Raji (cell line): Measurements from ENCODE around the gene SLC25A6.

Experiments used
- POLR2A ChIP-seq: IDR thresholded peaks from 2 replicates; pipeline ENCODE4 v1.6.1; 2011; ENCODE audit warnings: low read depth, low read length, control low read depth; ENCODE audit not compliant: insufficient read depth

The SLC25A6 gene

DNA sequence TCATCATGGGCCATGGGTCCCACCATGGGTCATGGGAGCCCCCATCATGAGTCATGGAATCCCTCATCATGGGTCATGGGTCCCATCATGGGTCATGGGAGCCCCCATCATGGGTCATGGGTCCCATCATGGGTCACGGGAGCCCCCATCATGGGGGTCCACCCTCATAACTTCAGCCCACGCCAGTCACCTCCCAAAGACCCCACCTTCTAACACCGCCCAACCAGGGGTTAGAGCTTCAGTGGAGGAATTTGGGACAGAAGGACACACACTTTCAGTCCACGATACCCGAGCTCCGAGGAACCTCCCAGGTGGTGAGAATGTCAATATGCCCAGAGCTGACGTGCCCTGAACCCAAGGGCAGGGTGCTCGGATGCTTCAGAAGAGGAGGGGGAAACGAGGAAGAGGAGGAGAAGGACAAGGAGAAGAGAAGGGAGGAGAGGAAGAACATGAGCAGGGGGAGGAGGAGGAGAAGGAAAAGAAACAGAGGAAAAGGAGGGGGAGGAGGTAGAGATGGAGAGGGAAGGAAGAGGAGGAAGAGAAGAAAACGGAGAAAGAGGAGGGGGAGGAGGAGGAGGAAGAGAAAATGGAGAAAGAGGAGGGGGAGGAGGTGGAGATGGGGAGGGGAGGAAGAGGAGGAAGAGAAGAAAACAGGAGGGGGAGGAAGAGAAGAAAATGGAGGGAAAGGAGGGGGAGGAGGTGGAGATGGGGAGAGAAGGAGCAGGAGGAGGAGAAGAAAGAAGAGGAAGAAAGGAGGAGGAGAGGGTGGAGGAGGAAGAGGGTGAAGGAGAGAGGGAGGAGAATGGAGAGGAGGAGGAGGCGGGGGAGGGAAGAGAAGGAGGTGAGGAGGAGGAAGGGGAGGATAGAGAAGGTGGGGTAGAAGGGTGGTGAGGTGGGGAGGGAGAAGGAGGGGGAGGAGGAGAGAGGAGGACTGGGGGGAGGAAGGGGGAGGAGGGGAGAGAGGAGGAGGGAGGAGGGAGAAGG is 37.6 kb downstream of the SLC25A6 start:
- TF ChIP-seq POLR2A: no peak

DNA sequence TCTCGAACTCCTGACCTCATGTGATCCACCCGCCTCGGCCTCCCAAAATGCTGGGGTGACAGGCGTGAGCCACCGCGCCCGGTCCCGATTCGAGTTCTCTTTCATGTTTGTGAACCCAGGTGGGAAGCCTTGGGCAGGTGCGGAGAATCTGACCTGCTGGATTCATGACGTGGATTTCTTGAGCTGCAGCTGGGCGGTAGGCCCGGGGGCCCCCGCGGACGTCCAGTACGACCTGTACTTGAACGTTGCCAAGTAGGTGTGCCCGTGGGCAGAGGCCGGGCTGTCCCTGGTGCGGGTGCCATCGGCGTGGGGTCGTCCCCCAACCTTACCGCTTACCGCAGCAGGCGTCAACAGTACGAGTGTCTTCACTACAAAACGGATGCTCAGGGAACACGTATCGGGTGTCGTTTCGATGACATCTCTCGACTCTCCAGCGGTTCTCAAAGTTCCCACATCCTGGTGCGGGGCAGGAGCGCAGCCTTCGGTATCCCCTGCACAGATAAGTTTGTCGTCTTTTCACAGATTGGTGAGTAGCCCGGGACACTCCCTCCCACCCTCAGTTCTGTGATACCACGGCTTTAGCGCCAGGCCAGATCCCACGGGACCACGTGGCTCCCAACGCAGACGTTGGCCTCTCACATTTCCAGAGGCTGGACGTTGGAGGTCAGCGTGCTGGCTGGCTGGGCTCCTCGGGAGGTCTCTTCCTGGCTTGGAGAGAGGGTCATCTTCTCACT is 39.8 kb downstream of the SLC25A6 start:
- no peak for TF ChIP-seq POLR2A

DNA sequence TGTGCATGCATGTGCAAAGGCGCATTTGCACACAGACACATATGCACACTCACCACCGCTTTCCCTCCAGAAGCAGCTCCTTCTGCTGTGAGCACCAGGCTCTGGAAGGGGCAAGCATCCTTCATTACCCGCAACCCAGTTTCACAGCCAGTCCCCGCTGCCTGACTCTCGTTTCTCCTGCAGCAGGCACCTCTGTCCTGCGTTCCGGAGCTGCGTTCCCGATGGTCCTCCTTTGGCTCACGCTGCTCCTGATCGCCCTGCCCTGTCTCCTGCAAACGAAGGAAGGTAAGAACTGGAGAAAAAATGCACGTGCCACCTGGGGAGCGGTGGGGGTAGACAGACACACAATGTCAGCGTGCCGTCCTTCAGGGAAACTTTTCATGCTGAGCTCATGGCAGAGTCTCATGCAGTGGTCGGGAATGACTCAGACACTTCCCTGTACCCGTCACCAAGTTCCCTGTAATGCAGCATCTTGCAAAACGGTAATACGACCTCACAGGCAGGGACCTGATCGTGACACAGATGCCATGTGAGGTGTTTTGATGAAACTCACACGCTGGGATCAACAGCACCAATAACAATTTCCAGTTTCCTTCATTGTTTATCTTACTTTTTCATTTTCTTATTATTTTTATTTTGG is 50.2 kb downstream of the SLC25A6 start:
- no peak for TF ChIP-seq POLR2A

DNA sequence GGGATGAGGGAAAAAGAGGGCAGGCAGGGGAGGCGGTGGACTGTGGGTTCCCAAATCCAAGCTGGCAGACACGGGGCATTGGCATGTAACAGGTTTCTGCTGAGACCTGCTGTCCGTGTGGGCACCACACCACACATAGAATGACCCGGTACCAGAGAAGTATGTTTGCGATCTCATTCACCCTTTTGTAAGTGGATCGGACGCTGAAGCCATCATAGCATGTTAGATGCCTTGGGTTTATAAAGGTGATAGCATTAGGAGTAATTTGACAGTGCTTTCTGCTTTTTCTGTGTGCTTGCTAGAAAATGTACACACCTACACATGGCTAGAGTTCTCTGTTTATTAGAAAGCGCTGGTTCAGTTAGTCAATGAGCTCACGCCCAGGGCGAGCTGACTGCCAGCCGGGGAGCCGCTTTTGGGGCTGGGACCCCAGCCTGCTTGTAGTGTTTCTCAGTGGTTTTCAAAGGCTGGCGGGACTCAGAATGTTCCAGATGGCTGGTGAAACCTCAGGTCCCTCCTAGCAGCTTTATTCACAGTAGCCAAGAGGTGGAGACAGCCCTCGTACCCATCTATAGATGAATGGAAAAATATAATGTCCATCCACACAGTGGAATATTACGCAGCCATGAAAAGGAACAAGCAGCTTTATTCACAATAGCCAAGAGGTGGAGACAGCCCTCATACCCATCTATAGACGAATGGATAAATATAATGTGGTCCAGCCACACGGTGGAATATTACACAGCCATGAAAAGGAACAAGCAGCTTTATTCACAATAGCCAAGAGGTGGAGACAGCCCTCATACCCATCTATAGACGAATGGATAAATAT is 54.7 kb downstream of the SLC25A6 start:
- no peak for TF ChIP-seq POLR2A

DNA sequence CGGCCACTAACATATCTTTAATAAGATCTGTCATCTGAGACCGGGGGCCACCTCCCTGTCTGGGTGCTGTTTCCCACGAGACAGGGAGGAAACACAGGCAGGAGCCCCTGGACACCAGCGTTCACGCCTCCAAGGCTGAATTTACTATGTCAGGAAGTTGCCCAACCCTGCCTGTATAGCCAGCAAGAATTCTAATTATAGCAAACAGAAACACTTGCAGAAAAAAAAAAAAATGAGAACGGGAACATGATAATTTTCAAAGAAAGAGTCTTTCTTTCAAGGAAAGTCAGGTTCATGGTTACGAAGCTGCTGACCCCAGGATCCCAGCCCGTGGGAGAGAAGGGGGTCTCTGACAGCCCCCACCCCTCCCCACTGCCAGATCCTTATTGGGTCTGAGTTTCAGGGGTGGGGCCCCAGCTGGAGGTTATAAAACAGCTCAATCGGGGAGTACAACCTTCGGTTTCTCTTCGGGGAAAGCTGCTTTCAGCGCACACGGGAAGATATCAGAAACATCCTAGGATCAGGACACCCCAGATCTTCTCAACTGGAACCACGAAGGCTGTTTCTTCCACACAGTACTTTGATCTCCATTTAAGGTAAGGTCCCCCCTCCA is 55.5 kb downstream of the SLC25A6 start, which contains the start of gene IL3RA:
IL3RA (plus strand) TSS at position 455 of the 613 bp plus-strand sequence. CDS start 4,981 bp downstream, outside the sequence.
- no peak for TF ChIP-seq POLR2A
